Upper lobe of left lung (tissue), 4 donors: ENCODE data around the gene ABCA9.

Experiments
- EP300 ChIP-seq, 4 donors: sonication (generic); formaldehyde crosslinking; IDR thresholded peaks; one replicate each; pipeline ENCODE4 v1.5.1; 2017; ENCODE audit warnings: antibody characterized with exemption in 4 of 4, control low read depth in 2 of 4
- TF ChIP-seq, protein P1 (sequence below), 6 experiments: fragments of 450-650 bp in 4 of 6; fragments of 200-600 bp in 2 of 6; sonication (generic) in 2 of 6; IDR thresholded peaks; one replicate each; pipeline ENCODE4 v1.5.1; 2016 to 2019; ENCODE audit warnings: antibody characterized with exemption in 6 of 6

DNA sequence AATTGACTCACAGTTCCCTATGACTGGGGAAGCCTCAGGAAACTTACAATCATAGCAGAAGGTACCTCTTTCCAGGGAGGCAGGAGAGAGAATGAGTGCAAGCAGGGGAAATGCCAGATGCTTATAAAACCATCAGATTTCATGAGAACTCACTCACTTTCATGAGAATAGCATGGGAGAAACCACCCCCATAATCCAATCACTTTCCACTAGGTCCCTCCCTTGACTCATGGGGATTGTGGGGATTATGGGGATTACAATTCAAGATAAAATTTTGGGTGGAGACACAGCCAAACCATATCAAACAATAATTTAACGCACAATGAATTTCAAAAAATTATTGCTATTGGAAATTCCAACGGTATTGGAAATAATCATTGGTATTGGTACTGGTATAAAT lies 15.1 kb downstream of the ABCA9 start:
- TF ChIP-seq, protein P1, sequence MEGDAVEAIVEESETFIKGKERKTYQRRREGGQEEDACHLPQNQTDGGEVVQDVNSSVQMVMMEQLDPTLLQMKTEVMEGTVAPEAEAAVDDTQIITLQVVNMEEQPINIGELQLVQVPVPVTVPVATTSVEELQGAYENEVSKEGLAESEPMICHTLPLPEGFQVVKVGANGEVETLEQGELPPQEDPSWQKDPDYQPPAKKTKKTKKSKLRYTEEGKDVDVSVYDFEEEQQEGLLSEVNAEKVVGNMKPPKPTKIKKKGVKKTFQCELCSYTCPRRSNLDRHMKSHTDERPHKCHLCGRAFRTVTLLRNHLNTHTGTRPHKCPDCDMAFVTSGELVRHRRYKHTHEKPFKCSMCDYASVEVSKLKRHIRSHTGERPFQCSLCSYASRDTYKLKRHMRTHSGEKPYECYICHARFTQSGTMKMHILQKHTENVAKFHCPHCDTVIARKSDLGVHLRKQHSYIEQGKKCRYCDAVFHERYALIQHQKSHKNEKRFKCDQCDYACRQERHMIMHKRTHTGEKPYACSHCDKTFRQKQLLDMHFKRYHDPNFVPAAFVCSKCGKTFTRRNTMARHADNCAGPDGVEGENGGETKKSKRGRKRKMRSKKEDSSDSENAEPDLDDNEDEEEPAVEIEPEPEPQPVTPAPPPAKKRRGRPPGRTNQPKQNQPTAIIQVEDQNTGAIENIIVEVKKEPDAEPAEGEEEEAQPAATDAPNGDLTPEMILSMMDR (IDR thresholded peaks at IDR 0.05), result no peak
- no peak for TF ChIP-seq EP300 (IDR thresholded peaks at IDR 0.05)
